ENCODE results near the gene RPTOR. TPM values are rescaled to one million over a fixed set of nuclear protein-coding genes. Genes with fewer than 3 reads are reported as not detected.

RPTOR gene
- total and polyA plus RNA-seq, 4 donors = 12.4 to 46.1 (median 29.7) TPM

- ATAC-seq (ENCODE audit: insufficient read depth, low FRiP score) (no peak), DNase-seq (no peak)
- H3K9ac ChIP-seq (ENCODE audit: insufficient read depth in 1 of 2, low read length in 2 of 2) = no peak overlapping the region
- no peak overlapping the region for H3K4me3 ChIP-seq
- H3K36me3 ChIP-seq (ENCODE audit: control insufficient read depth in 4 of 4, insufficient read depth in 4 of 4, low read length in 4 of 4) = peaks cover 0 to 26% (median 9%) of the 10 kb centered on the region in 4 donors
- peaks cover 0 to 8% (median 0%) of the 10 kb centered on the region in 5 donors for H3K4me1 ChIP-seq (ENCODE audit: control insufficient read depth in 5 of 5, insufficient read depth in 5 of 5, low read length in 5 of 5)
- TF ChIP-seq, protein P1, sequence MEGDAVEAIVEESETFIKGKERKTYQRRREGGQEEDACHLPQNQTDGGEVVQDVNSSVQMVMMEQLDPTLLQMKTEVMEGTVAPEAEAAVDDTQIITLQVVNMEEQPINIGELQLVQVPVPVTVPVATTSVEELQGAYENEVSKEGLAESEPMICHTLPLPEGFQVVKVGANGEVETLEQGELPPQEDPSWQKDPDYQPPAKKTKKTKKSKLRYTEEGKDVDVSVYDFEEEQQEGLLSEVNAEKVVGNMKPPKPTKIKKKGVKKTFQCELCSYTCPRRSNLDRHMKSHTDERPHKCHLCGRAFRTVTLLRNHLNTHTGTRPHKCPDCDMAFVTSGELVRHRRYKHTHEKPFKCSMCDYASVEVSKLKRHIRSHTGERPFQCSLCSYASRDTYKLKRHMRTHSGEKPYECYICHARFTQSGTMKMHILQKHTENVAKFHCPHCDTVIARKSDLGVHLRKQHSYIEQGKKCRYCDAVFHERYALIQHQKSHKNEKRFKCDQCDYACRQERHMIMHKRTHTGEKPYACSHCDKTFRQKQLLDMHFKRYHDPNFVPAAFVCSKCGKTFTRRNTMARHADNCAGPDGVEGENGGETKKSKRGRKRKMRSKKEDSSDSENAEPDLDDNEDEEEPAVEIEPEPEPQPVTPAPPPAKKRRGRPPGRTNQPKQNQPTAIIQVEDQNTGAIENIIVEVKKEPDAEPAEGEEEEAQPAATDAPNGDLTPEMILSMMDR (IDR thresholded peaks at IDR 0.05; ENCODE audit: control extremely low read depth, extremely low read depth) = no peak
- WGBS, 2 donors = 85 to 90% methylated on average over 21 of the region's 21 CpGs
- H3K27ac ChIP-seq (ENCODE audit: low read depth in 1 of 2, low read length in 1 of 2) = no peak overlapping the region
- H3K27me3 ChIP-seq (ENCODE audit: control insufficient read depth in 3 of 3, insufficient read depth in 3 of 3, low read length in 2 of 3) = no peaks in the 10 kb centered on the region
- no peaks in the 10 kb centered on the region for H3K9me3 ChIP-seq (ENCODE audit: control insufficient read depth in 4 of 4, insufficient read depth in 3 of 4, low read length in 3 of 4)
Measured at GRCh38 chr17:80913928-80914821, 369.5 kb downstream of the RPTOR start.

- DNase-seq = no peak
- H3K9me3 ChIP-seq (ENCODE audit: control insufficient read depth in 4 of 4, insufficient read depth in 3 of 4, low read length in 3 of 4) = no peaks in the 10 kb centered on the region
- no peak overlapping the region for H3K9ac ChIP-seq (ENCODE audit: insufficient read depth in 1 of 2, low read length in 2 of 2)
- H3K4me1 ChIP-seq (ENCODE audit: control insufficient read depth in 5 of 5, insufficient read depth in 5 of 5, low read length in 5 of 5) = peaks cover 0 to 17% (median 0%) of the 10 kb centered on the region in 5 donors
- no peak for ATAC-seq (ENCODE audit: insufficient read depth, low FRiP score)
- H3K4me3 ChIP-seq = no peak overlapping the region
- TF ChIP-seq, protein P1 (IDR thresholded peaks at IDR 0.05; ENCODE audit: control extremely low read depth, extremely low read depth) = no peak
- peaks cover 0 to 25% (median 7%) of the 10 kb centered on the region in 4 donors for H3K36me3 ChIP-seq (ENCODE audit: control insufficient read depth in 4 of 4, insufficient read depth in 4 of 4, low read length in 4 of 4)
- no peak overlapping the region for H3K27ac ChIP-seq (ENCODE audit: low read depth in 1 of 2, low read length in 1 of 2)
- H3K27me3 ChIP-seq (ENCODE audit: control insufficient read depth in 3 of 3, insufficient read depth in 3 of 3, low read length in 2 of 3) = no peaks in the 10 kb centered on the region
- WGBS, 2 donors = 83 to 85% methylated on average over 8 of the region's 8 CpGs
Measured at GRCh38 chr17:80916246-80916645, 371.6 kb downstream of the RPTOR start.

DNA sequence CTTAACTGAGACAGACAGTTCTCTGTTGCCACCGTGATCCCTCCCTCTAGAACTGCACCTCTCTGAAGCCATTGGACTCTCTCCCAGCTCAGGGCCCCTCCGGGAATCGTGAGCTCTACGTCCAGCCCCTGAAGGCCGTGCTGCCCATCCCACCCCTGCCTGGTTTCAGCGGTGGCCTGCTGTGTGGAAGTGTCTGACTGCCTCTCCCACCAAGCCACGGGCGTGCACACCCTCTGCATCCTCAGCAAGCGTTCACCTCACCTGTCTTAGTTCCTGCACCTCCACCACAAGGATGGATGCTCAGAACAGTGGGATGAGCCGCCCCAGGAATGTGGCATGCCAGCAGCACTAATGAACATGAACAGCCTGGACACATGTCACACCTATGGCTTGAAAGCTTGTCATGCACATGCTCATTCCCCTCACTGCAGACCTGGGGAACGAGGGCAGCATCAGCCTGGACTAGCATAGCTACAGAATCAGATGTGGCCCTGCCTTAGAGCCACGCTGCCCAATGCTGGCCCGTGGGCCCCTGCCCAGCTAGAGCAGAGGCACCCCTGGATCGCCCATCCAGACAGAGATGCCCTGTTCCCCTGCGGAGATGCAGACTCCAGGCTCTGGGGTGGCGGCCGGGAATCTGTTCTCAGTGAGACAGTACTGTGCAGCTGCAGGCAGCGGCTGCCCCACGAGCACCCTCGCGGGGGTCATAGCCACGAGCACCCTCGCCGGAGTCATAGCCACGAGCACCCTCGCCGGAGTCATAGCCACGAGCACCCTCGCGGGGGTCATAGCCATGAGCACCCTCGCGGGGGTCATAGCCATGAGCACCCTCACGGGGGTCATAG lies 373.3 kb downstream of the RPTOR start:
- peaks cover 0 to 10% (median 0%) of the 10 kb centered on the region in 5 donors for H3K4me1 ChIP-seq (ENCODE audit: control insufficient read depth in 5 of 5, insufficient read depth in 5 of 5, low read length in 5 of 5)
- H3K9ac ChIP-seq (ENCODE audit: insufficient read depth in 1 of 2, low read length in 2 of 2) = no peak overlapping the region
- TF ChIP-seq, protein P1 (IDR thresholded peaks at IDR 0.05; ENCODE audit: control extremely low read depth, extremely low read depth) = no peak
- no peak for ATAC-seq (ENCODE audit: insufficient read depth, low FRiP score)
- H3K9me3 ChIP-seq (ENCODE audit: control insufficient read depth in 4 of 4, insufficient read depth in 3 of 4, low read length in 3 of 4) = no peaks in the 10 kb centered on the region
- WGBS, 2 donors = 93 to 95% methylated on average over 25 to 33 of the region's 33 CpGs
- H3K27ac ChIP-seq (ENCODE audit: low read depth in 1 of 2, low read length in 1 of 2) = no peak overlapping the region
- H3K4me3 ChIP-seq = no peak overlapping the region
- peaks cover 0 to 28% (median 2%) of the 10 kb centered on the region in 4 donors for H3K36me3 ChIP-seq (ENCODE audit: control insufficient read depth in 4 of 4, insufficient read depth in 4 of 4, low read length in 4 of 4)
- no peak for DNase-seq
- H3K27me3 ChIP-seq (ENCODE audit: control insufficient read depth in 3 of 3, insufficient read depth in 3 of 3, low read length in 2 of 3) = no peaks in the 10 kb centered on the region

Data from lung (tissue), 12 donors.